ENCODE results near the gene BABAM1.
"Not testable (repeated sequence)": the region's sequence is repeated elsewhere in the genome, so short reads cannot be mapped to it uniquely, and the experiment has no call there.

BABAM1 gene

GRCh38 chr19:17243830-17244617 is 23.2 kb upstream of the BABAM1 start:
- no peak for FAIRE-seq

DNA sequence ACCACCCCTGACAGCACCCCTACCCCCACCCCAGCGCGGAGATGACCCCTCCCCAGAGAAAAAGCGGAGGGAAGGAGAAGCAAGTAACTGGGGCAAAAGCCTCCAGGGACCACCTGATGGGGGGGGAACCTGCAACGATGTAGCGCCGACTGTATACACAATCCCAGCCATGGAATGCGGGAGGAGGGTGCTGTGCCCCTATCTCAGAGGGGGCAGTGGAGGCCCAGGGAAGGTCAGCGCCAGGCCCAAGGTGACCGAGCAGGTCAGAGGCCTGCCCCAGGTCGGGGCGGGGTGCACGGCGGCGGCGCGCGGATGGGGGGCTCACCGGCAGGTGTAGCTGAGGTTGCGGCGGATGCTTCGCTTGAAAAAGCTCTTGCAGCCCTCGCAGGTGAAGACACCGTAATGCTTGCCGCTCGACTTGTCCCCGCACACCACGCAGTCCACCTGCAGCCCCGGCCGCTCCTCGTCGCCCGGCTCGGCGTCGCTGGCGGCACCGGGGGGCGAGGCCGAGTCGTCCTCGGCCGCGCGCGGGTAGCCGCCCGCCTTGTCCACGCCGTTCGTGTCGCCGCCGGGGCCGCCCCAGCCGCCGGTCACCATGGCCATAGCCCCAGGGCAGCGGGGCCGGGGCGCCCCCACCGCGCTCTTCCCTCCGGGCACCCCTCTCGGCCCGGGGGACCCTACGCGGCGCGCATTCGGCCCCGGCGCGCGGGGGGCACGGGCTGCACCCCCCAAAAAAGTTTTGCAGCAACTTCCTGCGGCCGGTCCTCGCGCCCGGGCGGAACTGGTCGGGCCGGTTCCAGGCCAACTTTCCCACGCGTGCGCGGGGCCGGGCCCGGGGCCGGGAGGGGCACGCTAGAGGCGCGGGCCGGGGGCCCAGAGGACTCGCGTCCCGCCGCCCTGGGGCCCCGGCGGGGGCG is 22.4 kb upstream of the BABAM1 start:
- no peak for FAIRE-seq

DNA sequence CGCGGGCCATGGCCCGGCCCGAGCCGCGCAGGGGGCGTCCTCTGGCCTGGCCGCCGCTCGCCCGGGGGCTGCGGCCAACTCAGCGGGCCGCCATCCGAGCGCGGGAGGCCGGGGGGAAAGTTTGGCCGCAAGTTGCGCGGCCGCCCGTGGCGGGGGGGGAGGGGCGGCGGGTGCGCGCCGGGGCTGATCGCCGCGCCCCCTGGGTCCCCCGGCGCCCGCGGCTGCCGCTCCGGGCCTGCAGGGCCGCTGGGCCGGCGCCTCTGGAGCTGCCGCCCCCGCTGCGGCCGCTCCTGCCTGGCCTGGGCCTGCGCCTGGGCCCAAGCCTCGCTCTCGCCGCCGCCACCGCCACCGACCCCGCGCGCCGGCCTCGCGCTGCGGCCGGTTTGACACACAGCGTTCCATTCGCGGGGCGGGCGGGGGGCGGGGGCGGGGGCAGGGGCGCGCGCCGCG is 21.7 kb upstream of the BABAM1 start, which contains the start of gene NR2F6:
NR2F6 (minus strand) TSS at position 385 of the 450 bp plus-strand sequence. CDS start 699 bp downstream, outside the sequence.
- no peak for FAIRE-seq

DNA sequence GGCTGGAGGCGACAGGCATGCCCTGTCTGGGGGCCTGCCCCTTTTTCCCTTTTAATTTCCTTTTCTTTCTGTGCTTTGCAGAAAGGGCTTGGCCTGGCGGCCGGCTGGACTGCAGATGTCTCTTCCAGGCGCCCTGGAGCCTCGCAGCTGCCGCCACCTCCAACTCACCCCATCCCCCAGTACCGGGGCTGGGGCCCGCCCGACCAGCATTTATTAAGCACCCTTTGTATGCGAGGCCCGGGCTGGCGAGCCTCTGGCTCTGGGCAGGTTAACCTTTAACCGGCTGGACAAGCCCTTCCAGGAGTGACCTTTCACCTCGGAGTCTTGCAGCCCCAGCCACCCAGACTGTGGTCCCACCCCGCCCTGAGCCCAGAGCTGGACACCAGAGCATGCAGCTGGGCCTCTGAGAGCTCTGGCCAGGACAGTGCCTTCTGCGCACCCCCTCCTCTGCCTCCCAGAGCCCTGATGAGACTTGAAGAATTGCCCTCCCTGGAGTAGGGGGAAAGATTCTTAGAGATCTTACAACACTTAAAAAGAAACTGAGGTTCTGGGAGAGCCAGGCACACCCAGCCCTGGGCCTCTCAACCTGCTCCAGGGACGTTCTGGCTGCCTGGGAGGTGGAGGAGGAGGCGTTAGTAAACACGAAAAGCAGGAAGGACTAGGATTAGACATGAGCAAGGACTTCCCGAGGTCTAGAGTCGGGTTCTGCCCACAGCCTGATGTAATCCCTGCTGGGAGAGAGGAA is 20.4 kb upstream of the BABAM1 start:
- FAIRE-seq: no peak

GRCh38 chr19:17248011-17248776 is 19.0 kb upstream of the BABAM1 start:
- no peak for FAIRE-seq

GRCh38 chr19:17249887-17250548 is 17.2 kb upstream of the BABAM1 start:
- FAIRE-seq: no peak

DNA sequence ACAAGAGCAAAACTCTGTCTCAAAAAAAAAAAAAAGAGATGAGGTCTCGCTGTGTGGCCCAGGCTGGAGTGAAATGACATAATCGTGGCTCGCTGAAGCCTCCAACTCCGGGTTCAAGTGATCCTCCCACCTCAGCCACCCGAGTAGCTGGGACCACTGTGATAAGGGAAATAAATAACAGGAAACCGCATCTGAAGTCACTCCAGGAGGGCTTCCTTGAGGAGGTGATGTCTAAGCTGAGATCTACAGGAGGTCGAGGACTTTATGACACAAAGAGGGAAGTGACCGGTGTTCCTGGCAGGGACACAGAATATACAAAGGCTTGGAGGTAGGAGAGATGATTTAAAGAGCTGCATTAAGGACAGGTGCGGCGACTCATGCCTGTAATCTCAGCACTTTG is 12.6 kb upstream of the BABAM1 start:
- FAIRE-seq: no peak

DNA sequence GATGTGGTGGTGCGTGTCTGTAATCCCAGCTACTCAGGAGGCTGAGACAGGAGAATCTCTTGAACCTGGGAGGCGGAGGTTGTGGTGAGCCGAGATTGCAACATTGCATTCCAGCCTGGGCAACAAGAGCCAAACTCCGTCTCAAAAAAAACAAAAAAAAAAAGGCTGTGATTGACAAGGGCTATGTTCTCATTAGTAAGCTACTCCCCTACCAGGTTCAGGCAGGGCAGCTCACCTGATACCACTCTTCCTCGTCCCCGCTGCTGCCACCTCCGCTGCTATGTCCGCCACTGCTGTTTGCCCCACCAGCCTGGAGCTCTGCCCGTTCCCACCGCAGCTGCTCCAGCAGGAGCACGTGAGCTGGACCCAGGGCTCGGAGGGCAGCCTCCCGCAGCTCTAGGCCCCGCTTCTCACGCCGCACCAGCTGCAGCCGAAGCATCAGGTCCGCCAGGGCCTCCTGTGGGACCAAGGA is 12.1 kb upstream of the BABAM1 start:
- FAIRE-seq: no peak

DNA sequence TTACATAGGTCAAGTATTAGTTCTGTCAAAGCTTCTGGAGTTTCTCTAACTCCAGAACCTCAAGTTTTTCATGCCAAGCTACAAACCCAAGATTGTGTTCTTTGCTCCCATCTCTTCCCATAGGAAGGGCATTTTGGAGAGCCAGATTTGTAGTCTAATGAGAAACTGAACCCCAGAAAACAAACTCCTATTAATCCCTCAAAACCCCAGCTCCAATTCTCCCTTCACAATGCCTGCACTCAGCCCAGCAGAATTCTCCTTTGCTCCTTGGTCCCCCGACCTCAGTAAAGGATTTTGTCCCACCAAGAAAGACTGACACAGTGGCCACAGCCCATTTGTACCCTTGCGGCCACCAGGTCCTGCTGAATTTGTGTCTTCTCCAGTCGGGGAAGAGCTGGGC is 11.1 kb upstream of the BABAM1 start:
- FAIRE-seq: no peak

DNA sequence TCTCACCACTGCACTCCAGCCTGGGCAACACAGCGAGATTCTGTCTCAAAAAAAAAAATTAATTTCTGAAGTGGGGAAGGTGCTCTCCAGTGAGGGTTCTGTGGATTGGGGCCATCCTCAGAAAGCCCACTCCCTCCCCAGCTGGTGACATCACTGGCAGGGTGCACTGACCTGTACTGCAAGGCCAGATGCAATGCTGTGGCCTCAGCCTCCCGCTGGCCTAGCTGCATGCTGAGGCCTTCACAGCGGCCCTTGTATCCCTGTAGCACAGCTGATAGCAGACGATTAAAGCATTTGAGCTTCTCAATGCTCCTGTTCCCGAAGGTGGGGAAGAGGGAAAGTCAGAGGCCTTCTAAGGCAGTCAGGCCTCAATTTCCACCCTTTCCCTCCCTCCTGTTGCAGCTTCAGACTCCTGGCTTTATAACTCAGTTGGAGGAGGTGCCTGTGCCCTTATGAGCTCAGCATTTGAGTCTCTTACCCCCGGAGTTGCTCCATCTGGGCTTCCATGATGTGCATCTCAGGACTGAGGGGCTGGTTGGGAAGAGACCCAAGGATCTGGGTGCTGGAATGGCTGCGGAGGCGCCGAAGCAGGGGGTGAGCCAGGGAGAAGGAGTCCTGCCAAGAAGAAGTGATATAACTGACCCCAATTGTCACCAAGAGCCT is 8.0 kb upstream of the BABAM1 start:
- FAIRE-seq: no peak

DNA sequence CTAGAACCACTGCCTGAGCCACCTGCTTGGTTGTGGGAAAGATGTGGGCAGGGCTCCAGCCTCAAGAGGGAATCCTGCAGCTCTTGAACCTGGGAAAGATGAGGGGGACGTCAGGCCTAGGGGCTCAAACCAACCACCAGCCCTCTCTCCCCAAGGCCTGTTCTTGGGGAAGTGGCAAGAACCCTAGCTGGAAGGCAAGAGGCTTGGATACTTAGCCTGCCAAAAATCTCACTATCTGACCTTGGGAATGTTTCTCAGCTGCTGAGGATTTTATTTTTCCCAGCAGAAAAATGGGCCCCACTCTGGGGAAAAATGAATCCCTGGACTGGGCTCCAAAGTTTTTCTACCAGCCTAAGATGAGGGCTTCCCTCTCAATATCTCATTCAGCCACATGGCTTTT is 7.3 kb upstream of the BABAM1 start:
- no peak for FAIRE-seq

- FAIRE-seq: no peak
Observed at GRCh38 chr19:17260842-17261325, 6.4 kb upstream of the BABAM1 start.

DNA sequence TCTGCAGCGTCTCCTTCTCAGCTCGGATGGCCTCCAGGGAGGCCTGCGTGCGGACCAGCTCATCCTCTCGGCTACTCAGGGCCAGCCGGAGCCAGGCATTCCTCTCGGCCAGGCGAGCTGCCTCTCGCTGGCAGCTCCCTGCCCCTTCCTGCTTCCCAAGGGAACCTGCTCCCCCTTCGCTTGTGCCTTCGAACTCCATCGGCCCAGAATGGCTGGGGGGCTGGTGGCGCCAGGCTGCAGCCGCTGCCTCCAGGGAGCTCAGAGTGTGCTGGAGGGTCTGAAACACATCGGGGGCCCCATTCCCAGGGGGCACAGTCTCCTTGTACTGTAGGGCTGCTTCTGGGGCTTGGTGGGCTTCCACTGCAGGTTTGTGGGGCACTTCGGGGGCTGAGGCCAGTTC is 4.7 kb upstream of the BABAM1 start:
- no peak for FAIRE-seq

- no peak for FAIRE-seq
Observed at GRCh38 chr19:17263712-17264640, 3.3 kb upstream of the BABAM1 start.

GRCh38 chr19:17264641-17264979 is 2.6 kb upstream of the BABAM1 start, which contains the start of gene USHBP1:
TSS of gene USHBP1 (minus strand) at chr19:17264745. CDS start at chr19:17264299, 446 bp downstream.
- FAIRE-seq: no peak

DNA sequence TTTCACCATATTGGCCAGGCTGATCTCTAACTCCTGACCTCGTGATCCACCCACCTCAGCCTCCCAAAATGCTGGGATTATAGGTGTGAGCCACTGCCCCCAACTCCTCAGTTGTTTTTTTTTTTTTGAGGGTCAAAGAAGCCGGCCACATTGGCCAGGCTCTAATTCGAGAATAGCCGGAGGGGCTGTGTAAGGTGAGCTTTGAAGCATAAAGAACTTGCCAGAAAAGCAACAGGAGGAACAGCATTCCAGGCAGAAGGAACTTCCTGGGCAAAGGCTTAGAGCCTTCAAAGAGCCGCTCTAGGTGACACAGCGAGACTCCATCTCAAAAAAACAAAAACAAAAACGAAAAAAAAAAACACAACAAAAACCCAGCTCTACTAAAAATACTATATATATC is 1.2 kb upstream of the BABAM1 start:
- no peak for FAIRE-seq

DNA sequence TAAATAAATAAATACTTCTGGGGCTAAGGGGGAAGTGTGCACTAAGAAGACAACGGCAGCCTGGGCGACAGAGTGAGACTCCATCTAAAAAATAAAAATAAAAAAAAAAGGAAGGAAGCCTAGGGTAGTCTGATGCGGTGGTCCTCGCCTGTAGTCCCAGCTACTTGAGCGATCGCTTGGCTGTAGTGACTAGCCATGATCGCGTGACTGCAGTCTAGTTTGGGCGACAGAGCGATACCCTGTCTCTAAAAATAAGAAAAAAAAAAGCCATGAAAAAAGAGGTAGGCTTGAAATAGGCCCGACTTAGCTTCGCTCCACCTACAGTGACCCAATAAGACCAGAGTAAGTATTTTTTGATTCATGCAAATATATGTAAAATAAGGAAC is 661 bp upstream of the BABAM1 start:
- FAIRE-seq: no peak

DNA sequence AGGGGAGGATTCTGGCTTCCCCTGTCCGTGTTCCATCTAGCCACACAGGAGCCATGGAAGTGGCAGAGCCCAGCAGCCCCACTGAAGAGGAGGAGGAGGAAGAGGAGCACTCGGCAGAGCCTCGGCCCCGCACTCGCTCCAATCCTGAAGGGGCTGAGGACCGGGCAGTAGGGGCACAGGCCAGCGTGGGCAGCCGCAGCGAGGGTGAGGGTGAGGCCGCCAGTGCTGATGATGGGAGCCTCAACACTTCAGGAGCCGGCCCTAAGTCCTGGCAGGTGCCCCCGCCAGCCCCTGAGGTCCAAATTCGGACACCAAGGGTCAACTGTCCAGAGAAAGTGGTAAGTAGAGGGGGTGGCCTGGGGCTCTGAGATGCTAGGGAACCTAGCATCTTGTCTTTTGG is 1.5 kb downstream of the BABAM1 start:
- no peak for FAIRE-seq

- not testable (repeated sequence) for FAIRE-seq
Observed at GRCh38 chr19:17274892-17275291, 7.6 kb downstream of the BABAM1 start.
